ENCODE measurements around the gene PRIM2.
"Not testable (repeated sequence)": the region's sequence is repeated elsewhere in the genome, so short reads cannot be mapped to it uniquely, and the experiment has no call there.

DNA sequence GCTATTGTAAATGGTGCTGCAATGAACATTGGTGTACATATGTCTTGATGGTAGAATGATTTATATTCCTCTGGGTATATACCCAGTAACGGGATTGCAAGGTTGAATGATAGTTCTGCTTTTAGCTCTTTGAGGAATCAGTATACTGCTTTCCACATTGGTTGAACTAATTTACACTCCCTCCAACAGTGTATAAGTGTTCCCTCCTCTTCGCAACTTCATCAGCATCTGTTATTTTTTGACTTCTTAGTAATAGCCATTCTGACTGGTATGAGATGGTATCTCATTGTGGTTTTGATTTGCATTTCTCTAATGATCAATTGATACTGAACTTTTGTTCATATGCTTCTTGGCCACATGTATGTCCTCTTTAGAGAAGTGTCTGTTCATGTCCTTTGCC, 73.4 kb downstream of the PRIM2 start:
- TF ChIP-seq, protein P1, sequence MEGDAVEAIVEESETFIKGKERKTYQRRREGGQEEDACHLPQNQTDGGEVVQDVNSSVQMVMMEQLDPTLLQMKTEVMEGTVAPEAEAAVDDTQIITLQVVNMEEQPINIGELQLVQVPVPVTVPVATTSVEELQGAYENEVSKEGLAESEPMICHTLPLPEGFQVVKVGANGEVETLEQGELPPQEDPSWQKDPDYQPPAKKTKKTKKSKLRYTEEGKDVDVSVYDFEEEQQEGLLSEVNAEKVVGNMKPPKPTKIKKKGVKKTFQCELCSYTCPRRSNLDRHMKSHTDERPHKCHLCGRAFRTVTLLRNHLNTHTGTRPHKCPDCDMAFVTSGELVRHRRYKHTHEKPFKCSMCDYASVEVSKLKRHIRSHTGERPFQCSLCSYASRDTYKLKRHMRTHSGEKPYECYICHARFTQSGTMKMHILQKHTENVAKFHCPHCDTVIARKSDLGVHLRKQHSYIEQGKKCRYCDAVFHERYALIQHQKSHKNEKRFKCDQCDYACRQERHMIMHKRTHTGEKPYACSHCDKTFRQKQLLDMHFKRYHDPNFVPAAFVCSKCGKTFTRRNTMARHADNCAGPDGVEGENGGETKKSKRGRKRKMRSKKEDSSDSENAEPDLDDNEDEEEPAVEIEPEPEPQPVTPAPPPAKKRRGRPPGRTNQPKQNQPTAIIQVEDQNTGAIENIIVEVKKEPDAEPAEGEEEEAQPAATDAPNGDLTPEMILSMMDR (IDR thresholded peaks at IDR 0.05): not testable (repeated sequence)
- TF ChIP-seq POLR2A (IDR thresholded peaks at IDR 0.05): not testable (repeated sequence)

Data from Peyer's patch (tissue), 4 donors.